Natural killer cell (primary cell): Measurements from ENCODE around the gene PTPRN2. TPM values are rescaled to one million over a fixed set of nuclear protein-coding genes. Genes with fewer than 3 reads are reported as not detected.

Experiments used
- ATAC-seq, 3 donors: fragments of 150-1000 bp in 2 of 3; fragments of 200-7000 bp in 1 of 3; cut with Tn5 transposase; 1 replicate in 1 of 3; 2 replicates in 2 of 3; pipeline ENCODE4 v1.10.0; 2021; ENCODE audit warnings: mild to moderate bottlenecking in 2 of 3, moderate library complexity in 2 of 3
- DNase-seq, 2 donors: peaks; one replicate each; pipeline versions ENCODE4 v3.0.0 to v3.0.0-alpha.2; 2013 to 2021; ENCODE audit warnings: mixed read lengths in 1 of 2
- H3K27ac ChIP-seq: one replicate; pipeline ENCODE4 v1.5.1; 2013; ENCODE audit warnings: mild to moderate bottlenecking, low read length
- H3K27me3 ChIP-seq: one replicate; pipeline ENCODE4 v1.6.1; 2013; ENCODE audit warnings: low read length; ENCODE audit not compliant: control insufficient read depth, insufficient read depth
- H3K36me3 ChIP-seq: one replicate; pipeline ENCODE4 v1.6.1; 2013; ENCODE audit warnings: low read length; ENCODE audit not compliant: control insufficient read depth, insufficient read depth
- H3K4me1 ChIP-seq: one replicate; pipeline ENCODE4 v1.6.1; 2013; ENCODE audit warnings: low read length; ENCODE audit not compliant: control insufficient read depth, insufficient read depth
- H3K4me3 ChIP-seq: one replicate; pipeline ENCODE4 v1.5.1; 2013; ENCODE audit warnings: low read length
- H3K9me3 ChIP-seq: one replicate; pipeline ENCODE4 v1.6.1; 2013; ENCODE audit warnings: low read length; ENCODE audit not compliant: control insufficient read depth, insufficient read depth
- H3K27ac Mint-ChIP-seq, 2 donors: one replicate each; pipeline ENCODE4 v1.8.0; 2022; ENCODE audit warnings: mild to moderate bottlenecking in 2 of 2, mixed read lengths in 2 of 2, moderate library complexity in 1 of 2
- H3K27me3 Mint-ChIP-seq, 2 donors: one replicate each; pipeline ENCODE4 v1.8.0; 2022; ENCODE audit warnings: low read depth in 2 of 2, mixed read lengths in 2 of 2
- H3K36me3 Mint-ChIP-seq: one replicate; pipeline ENCODE4 v1.8.0; 2022; ENCODE audit warnings: mixed read lengths
- H3K4me1 Mint-ChIP-seq, 2 donors: one replicate each; pipeline ENCODE4 v1.8.0; 2022; ENCODE audit warnings: mixed read lengths in 2 of 2
- H3K4me3 Mint-ChIP-seq: one replicate; pipeline ENCODE4 v1.8.0; 2022; ENCODE audit warnings: mild to moderate bottlenecking, moderate library complexity, mixed read lengths
- H3K9me3 Mint-ChIP-seq, 2 donors: one replicate each; pipeline ENCODE4 v1.8.0; 2022; ENCODE audit warnings: mixed read lengths in 2 of 2
- CTCF ChIP-seq: fragments of 200-600 bp; IDR thresholded peaks from one replicate; pipeline ENCODE4 v1.8.0; 2022; ENCODE audit warnings: antibody characterized with exemption
- WGBS: methylation state at CpG from one replicate; pipeline ENCODE4 v1.1.7; 2013; ENCODE audit warnings: missing lambda C conversion rate; ENCODE audit not compliant: insufficient coverage; 5-methylcytosine and 5-hydroxymethylcytosine counted together
- intact Hi-C: fragments of 100-400 bp; cut with micrococcal nuclease; formaldehyde crosslinking; loops from one replicate; pipeline ENCODE4 v1.14.2; 2022
- total RNA-seq, 4 donors: library from RNA; stranded (reverse); fragments of 120-200 nt in 1 of 4; gene quantifications; one replicate each; pipeline versions ENCODE4 v1.2.3 to v1.2.4, GENCODE V29; 2013 to 2022

Gene PTPRN2
- total RNA-seq, 3 donors from 2014 or later (not counting 1 experiment from before 2014, with no cell fraction given), result 1.3 to 2.5 (median 1.9) TPM

- H3K4me1 Mint-ChIP-seq, result no peaks in the 10 kb centered on the region
- H3K27ac ChIP-seq, result no peak overlapping the region
- TF ChIP-seq CTCF, result no peak
- ATAC-seq (no peak), DNase-seq (no peak)
- H3K9me3 Mint-ChIP-seq, result no peaks in the 10 kb centered on the region
- no peaks in the 10 kb centered on the region for H3K36me3 ChIP-seq
- H3K27ac Mint-ChIP-seq, result no peak overlapping the region
- H3K36me3 Mint-ChIP-seq, result no peaks in the 10 kb centered on the region
- H3K27me3 Mint-ChIP-seq, result no peaks in the 10 kb centered on the region
- no peaks in the 10 kb centered on the region for H3K9me3 ChIP-seq
- no peak overlapping the region for H3K4me3 ChIP-seq
- H3K27me3 ChIP-seq, result no peaks in the 10 kb centered on the region
- H3K4me1 ChIP-seq, result no peaks in the 10 kb centered on the region
- no peak overlapping the region for H3K4me3 Mint-ChIP-seq
- intact Hi-C loops, result no loop called here
- WGBS, result 86% methylated on average over 35 of the region's 35 CpGs
These were observed 197.9 kb downstream of the PTPRN2 start for GRCh38 chr7:158389514-158390425.

GRCh38 chr7:158388928-158389327 lies 198.7 kb downstream of the PTPRN2 start:
- Histone ChIP-seq H3K27ac (no peak overlapping the region), H3K4me1 (no peaks in the 10 kb centered on the region), H3K36me3 (no peaks in the 10 kb centered on the region), H3K9me3 (no peaks in the 10 kb centered on the region), H3K4me3 (no peak overlapping the region), H3K27me3 (no peaks in the 10 kb centered on the region)
- Mint-ChIP-seq H3K27ac (no peak overlapping the region), H3K27me3 (no peaks in the 10 kb centered on the region), H3K9me3 (no peaks in the 10 kb centered on the region), H3K4me3 (no peak overlapping the region), H3K4me1 (no peaks in the 10 kb centered on the region), H3K36me3 (no peaks in the 10 kb centered on the region)
- no peak for ATAC-seq
- intact Hi-C loops, result no loop called here
- DNase-seq, result no peak
- no peak for TF ChIP-seq CTCF
- WGBS, result 89% methylated on average over 16 of the region's 16 CpGs

DNA sequence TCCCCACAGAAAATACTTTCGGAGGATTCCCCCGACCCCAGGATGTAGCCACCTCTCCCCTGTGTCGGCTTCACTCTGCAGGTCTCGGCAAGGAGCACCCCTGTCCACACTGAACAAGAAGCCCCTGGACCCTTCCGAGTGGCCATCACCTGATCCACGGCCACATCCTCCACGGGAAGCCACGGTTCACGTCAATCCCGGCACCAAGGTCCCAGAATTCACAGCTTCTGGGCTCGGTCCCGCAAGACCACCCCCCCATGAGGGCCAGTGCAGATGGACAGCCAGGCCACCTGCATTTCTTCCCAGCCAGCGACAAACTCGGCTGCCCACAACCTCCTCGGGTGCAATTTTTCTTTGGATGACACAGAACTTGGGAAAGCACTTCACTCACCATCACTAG lies 199.6 kb downstream of the PTPRN2 start:
- intact Hi-C loops, result no loop called here
- no peak overlapping the region for H3K4me3 Mint-ChIP-seq
- Histone ChIP-seq H3K4me1 (no peaks in the 10 kb centered on the region), H3K27ac (no peak overlapping the region), H3K4me3 (no peak overlapping the region), H3K36me3 (no peaks in the 10 kb centered on the region), H3K27me3 (no peaks in the 10 kb centered on the region), H3K9me3 (no peaks in the 10 kb centered on the region)
- no peaks in the 10 kb centered on the region for H3K4me1 Mint-ChIP-seq
- WGBS, result 83% methylated on average over 15 of the region's 15 CpGs
- H3K36me3 Mint-ChIP-seq, result no peaks in the 10 kb centered on the region
- H3K9me3 Mint-ChIP-seq, result no peaks in the 10 kb centered on the region
- no peak overlapping the region for H3K27ac Mint-ChIP-seq
- DNase-seq (no peak), ATAC-seq (no peak)
- H3K27me3 Mint-ChIP-seq, result no peaks in the 10 kb centered on the region
- no peak for TF ChIP-seq CTCF

DNA sequence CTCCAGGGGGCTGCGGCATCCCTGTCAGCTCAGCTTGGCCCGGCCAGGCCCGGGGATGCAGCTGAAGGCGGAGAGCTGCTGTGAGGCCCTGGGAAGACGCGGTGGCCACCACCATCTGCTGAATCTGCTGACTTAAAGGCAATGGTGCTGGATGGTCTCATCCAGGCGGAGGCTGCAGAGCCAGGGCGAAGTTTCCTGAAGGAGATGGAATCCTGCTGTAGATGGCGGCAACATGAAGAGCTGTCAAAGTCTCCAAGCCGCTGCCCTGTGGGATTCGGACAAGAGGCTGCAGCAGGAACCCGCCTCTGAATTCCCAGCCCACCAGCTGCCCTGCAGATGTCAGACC lies 200.1 kb downstream of the PTPRN2 start:
- TF ChIP-seq CTCF, result no peak
- intact Hi-C loops, result no loop called here
- H3K27me3 Mint-ChIP-seq, result no peaks in the 10 kb centered on the region

More for the DNA sequence above, 200.1 kb downstream of the PTPRN2 start:
- Mint-ChIP-seq H3K9me3 (no peaks in the 10 kb centered on the region), H3K27ac (no peak overlapping the region), H3K36me3 (no peaks in the 10 kb centered on the region), H3K4me1 (no peaks in the 10 kb centered on the region), H3K4me3 (no peak overlapping the region)
- H3K4me1 ChIP-seq, result no peaks in the 10 kb centered on the region
- 86% methylated on average over 12 of the region's 12 CpGs for WGBS
- DNase-seq (no peak), ATAC-seq (no peak)
- no peak overlapping the region for H3K4me3 ChIP-seq
- H3K9me3 ChIP-seq, result no peaks in the 10 kb centered on the region
- H3K27ac ChIP-seq, result no peak overlapping the region
- H3K36me3 ChIP-seq, result no peaks in the 10 kb centered on the region
- no peaks in the 10 kb centered on the region for H3K27me3 ChIP-seq
